HepG2 (cell line): ENCODE results near the gene HBG1. TPM values are rescaled to one million over a fixed set of nuclear protein-coding genes. Genes with fewer than 3 reads are reported as not detected.

Experiments
- ATAC-seq: fragments of 200-7000 bp; cut with Tn5 transposase; 3 replicates; pipeline ENCODE4 v1.9.1; 2020; ENCODE audit warnings: mild to moderate bottlenecking, moderate library complexity
- BruUV-seq: library from RNA; stranded (reverse); fragments of 400-500 nt; replicated peaks from 2 replicates; lab custom pipeline; 2021; lab: Mats Ljungman, UMichigan
- CTCF ChIA-PET: fragments of 300-600 bp; formaldehyde crosslinking; extraction: SDS; loops from one replicate; lab custom pipeline; 2021; ENCODE audit warnings: low total read pairs, inconsistent platforms, low intra/inter-chr PET ratio; lab: Yijun Ruan, JAX
- POLR2A ChIA-PET: fragments of 350-600 bp; sonication (Branson Sonifier 250); formaldehyde crosslinking; loops from one replicate; lab custom pipeline; 2020; ENCODE audit warnings: antibody characterized with exemption, inconsistent platforms; lab: Yijun Ruan, JAX
- DNase-seq: peaks from one replicate; pipeline ENCODE4 v3.0.0-alpha.2; 2015; ENCODE audit warnings: low spot score
- FAIRE-seq: peaks from 3 replicates; lab custom pipeline; 2011; peaks lifted over from hg19 to GRCh38; lab: Jason Lieb, UNC
- H2AFZ ChIP-seq: one replicate; pipeline ENCODE4 v1.6.1; 2011; ENCODE audit warnings: low read length, inconsistent platforms
- H3K27ac ChIP-seq: fragments of 300-600 bp; 3 replicates; pipeline ENCODE4 v1.8.0; 2011; ENCODE audit warnings: mixed run types, mild to moderate bottlenecking, mixed read lengths, low read length, inconsistent platforms; ENCODE audit not compliant: insufficient read depth; ENCODE audit errors: extremely low read length
- H3K27me3 ChIP-seq, 2 experiments: fragments of 200-600 bp in 1 of 2; 2 replicates in 1 of 2; 3 replicates in 1 of 2; pipeline versions ENCODE4 v1.6.0 to v1.8.0; 2011; ENCODE audit warnings: low read length in 2 of 2, mild to moderate bottlenecking in 2 of 2, moderate library complexity in 2 of 2, inconsistent platforms in 1 of 2; ENCODE audit not compliant: insufficient read depth in 2 of 2, control insufficient read depth in 1 of 2
- H3K36me3 ChIP-seq, 2 experiments: fragments of 200-600 bp in 1 of 2; replicated peaks in 1 of 2; 2 replicates in 1 of 2; 3 replicates in 1 of 2; pipeline versions ENCODE4 v1.5.1 to v1.8.0; 2011; ENCODE audit warnings: low read length in 2 of 2, inconsistent platforms in 1 of 2; ENCODE audit not compliant: insufficient read depth in 2 of 2, control insufficient read depth in 1 of 2
- H3K4me1 ChIP-seq: 2 replicates; pipeline ENCODE4 v1.5.1; 2012; ENCODE audit warnings: low read length, inconsistent platforms; ENCODE audit not compliant: insufficient read depth
- H3K4me2 ChIP-seq: 2 replicates; pipeline ENCODE4 v1.6.0; 2011; ENCODE audit warnings: low read depth, low read length, inconsistent platforms
- H3K4me3 ChIP-seq, 3 experiments: fragments of 200-600 bp in 1 of 3; sonication (generic), shearing (Covaris generic) in 1 of 3; replicated peaks in 1 of 3; 2 replicates each; pipeline ENCODE4 v1.5.1; 2011 to 2016; ENCODE audit warnings: low read length in 3 of 3, inconsistent platforms in 2 of 3, low read depth in 2 of 3, mild to moderate bottlenecking in 2 of 3, control low read depth in 1 of 3, mixed read lengths in 1 of 3; ENCODE audit not compliant: insufficient read depth in 1 of 3
- H3K79me2 ChIP-seq: one replicate; pipeline ENCODE4 v1.6.1; 2011; ENCODE audit warnings: low read length, inconsistent platforms; ENCODE audit not compliant: insufficient read depth
- H3K9ac ChIP-seq: 2 replicates; pipeline ENCODE4 v1.6.0; 2011; ENCODE audit warnings: mild to moderate bottlenecking, low read depth, low read length, inconsistent platforms; ENCODE audit not compliant: insufficient read depth
- H3K9me3 ChIP-seq: 2 replicates; pipeline ENCODE4 v1.5.1; 2012; ENCODE audit warnings: mild to moderate bottlenecking, low read length
- H4K20me1 ChIP-seq: 2 replicates; pipeline ENCODE4 v1.6.0; 2011; ENCODE audit warnings: inconsistent platforms, mild to moderate bottlenecking, low read length, moderate library complexity; ENCODE audit not compliant: insufficient read depth
- ATF1 ChIP-seq: IDR thresholded peaks from 2 replicates; pipeline ENCODE4 v1.6.1; 2016; ENCODE audit warnings: mild to moderate bottlenecking, control low read depth
- NCOA2 ChIP-seq: sonication (generic); formaldehyde crosslinking; IDR thresholded peaks from 2 replicates; pipeline ENCODE4 v1.8.0; 2022; ENCODE audit warnings: inconsistent platforms
- NFE2L2 ChIP-seq: fragments of 150-350 bp; IDR thresholded peaks from 2 replicates; pipeline ENCODE4 v1.6.1; 2014; ENCODE audit warnings: low read length
- NFKB2 ChIP-seq: sonication (generic); formaldehyde crosslinking; IDR thresholded peaks from 2 replicates; pipeline ENCODE4 v1.4.0; 2020; ENCODE audit warnings: missing genetic modification reagents, borderline replicate concordance
- NFKBIZ ChIP-seq: IDR thresholded peaks from 2 replicates; pipeline ENCODE4 v1.6.1; 2018; ENCODE audit warnings: missing genetic modification reagents, missing compliant biosample characterization
- ZC3H4 ChIP-seq: sonication (generic); formaldehyde crosslinking; IDR thresholded peaks from 2 replicates; pipeline ENCODE4 v1.4.0; 2020; ENCODE audit warnings: missing genetic modification reagents, borderline replicate concordance
- ZNF296 ChIP-seq: sonication (generic); formaldehyde crosslinking; conservative IDR thresholded peaks from 2 replicates; pipeline ENCODE4 v1.5.0; 2020; ENCODE audit warnings: mild to moderate bottlenecking, missing genetic modification reagents
- WGBS: methylation state at CpG from one replicate; pipeline ENCODE4 v1.1.6; 2017; ENCODE audit warnings: low lambda C conversion rate; 5-methylcytosine and 5-hydroxymethylcytosine counted together
- in situ Hi-C: cut with HindIII; loops from 2 replicates; pipeline ENCODE4 v1.10.0; 2017; ENCODE audit warnings: low pct_unique_long_range_greater_than_20kb; ENCODE audit not compliant: extremely low pct_ligation_motif_present
- intact Hi-C: fragments of 100-400 bp; cut with micrococcal nuclease; formaldehyde crosslinking; loops from one replicate; pipeline ENCODE4 v1.10.0; 2022; ENCODE audit not compliant: unreplicated experiment
- polyA plus RNA-seq, 8 experiments: library from polyadenylated mRNA; depleted of rRNA in 3 of 8; stranded (reverse) in 7 of 8; unstranded in 1 of 8; fragments of >200 nt; fragmentation: Illumina TruSeq in 4 of 8; extraction: Trizol in 4 of 8; gene quantifications; 2 replicates each; pipeline versions ENCODE4 v1.2.1 to v1.2.3, GENCODE V29; 2011 to 2016; ENCODE audit warnings: low read depth in 4 of 8, missing spikeins in 1 of 8, mixed read lengths in 1 of 8; ENCODE audit not compliant: insufficient read depth in 1 of 8
- total RNA-seq, 5 experiments: library from RNA; depleted of rRNA; stranded (reverse); fragments of >200 nt; fragmentation: Illumina TruSeq; extraction: Trizol; gene quantifications; 2 replicates each; pipeline ENCODE4 v1.2.3, GENCODE V29; 2016; ENCODE audit warnings: low read depth in 1 of 5

Gene HBG1
- total and polyA plus RNA-seq, 2 of the 13 experiments (the other 11 are each of a cell fraction or from before 2014, with no cell fraction given): not detected

DNA sequence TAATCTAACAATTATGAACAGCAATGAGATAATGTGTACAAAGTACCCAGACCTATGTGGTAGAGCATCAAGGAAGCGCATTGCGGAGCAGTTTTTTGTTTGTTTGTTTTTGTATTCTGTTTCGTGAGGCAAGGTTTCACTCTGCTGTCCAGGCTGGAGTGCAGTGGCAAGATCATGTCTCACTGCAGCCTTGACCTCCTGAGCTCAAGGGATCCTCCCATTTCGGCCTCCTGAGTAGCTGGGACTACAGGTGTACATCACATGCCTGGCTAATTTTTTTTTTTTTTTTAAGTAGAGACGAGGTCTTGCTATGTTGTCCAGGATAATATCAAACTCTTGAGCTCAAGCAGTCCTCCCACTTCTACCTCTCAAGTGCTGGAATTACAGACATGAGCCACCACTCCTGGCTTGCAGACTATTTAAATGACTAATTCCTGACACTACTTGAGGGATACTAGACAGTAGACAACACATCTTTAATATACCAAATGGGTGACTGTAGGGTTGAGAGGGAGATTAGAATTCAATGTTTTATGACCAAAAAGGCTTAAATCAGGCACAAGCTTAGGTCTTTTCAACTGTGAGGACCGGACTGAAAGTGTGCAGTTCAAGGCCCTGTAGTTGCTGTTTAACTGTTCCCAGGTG lies 39.4 kb upstream of the HBG1 start (continued):
- TF ChIP-seq ZC3H4 (CRISPR knock-in tag): no peak

DNA sequence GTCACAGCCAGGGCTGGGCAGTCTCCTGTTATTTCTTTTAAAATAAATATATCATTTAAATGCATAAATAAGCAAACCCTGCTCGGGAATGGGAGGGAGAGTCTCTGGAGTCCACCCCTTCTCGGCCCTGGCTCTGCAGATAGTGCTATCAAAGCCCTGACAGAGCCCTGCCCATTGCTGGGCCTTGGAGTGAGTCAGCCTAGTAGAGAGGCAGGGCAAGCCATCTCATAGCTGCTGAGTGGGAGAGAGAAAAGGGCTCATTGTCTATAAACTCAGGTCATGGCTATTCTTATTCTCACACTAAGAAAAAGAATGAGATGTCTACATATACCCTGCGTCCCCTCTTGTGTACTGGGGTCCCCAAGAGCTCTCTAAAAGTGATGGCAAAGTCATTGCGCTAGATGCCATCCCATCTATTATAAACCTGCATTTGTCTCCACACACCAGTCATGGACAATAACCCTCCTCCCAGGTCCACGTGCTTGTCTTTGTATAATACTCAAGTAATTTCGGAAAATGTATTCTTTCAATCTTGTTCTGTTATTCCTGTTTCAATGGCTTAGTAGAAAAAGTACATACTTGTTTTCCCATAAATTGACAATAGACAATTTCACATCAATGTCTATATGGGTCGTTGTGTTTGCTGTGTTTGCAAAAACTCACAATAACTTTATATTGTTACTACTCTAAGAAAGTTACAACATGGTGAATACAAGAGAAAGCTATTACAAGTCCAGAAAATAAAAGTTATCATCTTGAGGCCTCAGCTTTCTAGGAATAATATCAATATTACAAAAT lies 38.6 kb upstream of the HBG1 start:
- no peak for TF ChIP-seq NFE2L2
- no peak for TF ChIP-seq NCOA2 (CRISPR knock-in tag)
- no peak for TF ChIP-seq ZNF296 (CRISPR knock-in tag)
- TF ChIP-seq NFKBIZ (CRISPR knock-in tag): no peak
- no peak for TF ChIP-seq ATF1 (CRISPR knock-in tag)
- no peak for TF ChIP-seq NFKB2 (CRISPR knock-in tag)
- ChIA-PET POLR2A (no interaction called here), CTCF (no interaction called here)
- ATAC-seq (no peak), DNase-seq (no peak), FAIRE-seq (no peak)
- H3K27me3 ChIP-seq: no peaks in the 10 kb centered on the region
- BruUV-seq: no TSS peak
- intact Hi-C loops (no loop called here), in situ Hi-C loops (no loop called here)
- no peaks in the 10 kb centered on the region for H3K9me3 ChIP-seq
- H3K79me2 ChIP-seq: no peaks in the 10 kb centered on the region
- no peak overlapping the region for H3K9ac ChIP-seq
- WGBS: 19% methylated on average over 7 of the region's 7 CpGs
- H3K27ac ChIP-seq: no peak overlapping the region
- H3K4me1 ChIP-seq: no peaks in the 10 kb centered on the region
- H3K4me3 ChIP-seq: no peak overlapping the region
- no peak overlapping the region for H3K4me2 ChIP-seq
- no peaks in the 10 kb centered on the region for H3K36me3 ChIP-seq
- H4K20me1 ChIP-seq: no peaks in the 10 kb centered on the region
- no peak overlapping the region for H2AFZ ChIP-seq
